HG02763 (cell line): Measurements from ENCODE around the gene ADK.
"Not testable (repeated sequence)": the region's sequence is repeated elsewhere in the genome, so short reads cannot be mapped to it uniquely, and the experiment has no call there.

ENCODE experiments used
- ATAC-seq: cut with Tn5 transposase; IDR thresholded peaks from one replicate; pipeline ENCODE4 v1.9.1; 2021; ENCODE audit warnings: mild to moderate bottlenecking, moderate library complexity; ENCODE audit not compliant: unreplicated experiment

ADK gene

DNA sequence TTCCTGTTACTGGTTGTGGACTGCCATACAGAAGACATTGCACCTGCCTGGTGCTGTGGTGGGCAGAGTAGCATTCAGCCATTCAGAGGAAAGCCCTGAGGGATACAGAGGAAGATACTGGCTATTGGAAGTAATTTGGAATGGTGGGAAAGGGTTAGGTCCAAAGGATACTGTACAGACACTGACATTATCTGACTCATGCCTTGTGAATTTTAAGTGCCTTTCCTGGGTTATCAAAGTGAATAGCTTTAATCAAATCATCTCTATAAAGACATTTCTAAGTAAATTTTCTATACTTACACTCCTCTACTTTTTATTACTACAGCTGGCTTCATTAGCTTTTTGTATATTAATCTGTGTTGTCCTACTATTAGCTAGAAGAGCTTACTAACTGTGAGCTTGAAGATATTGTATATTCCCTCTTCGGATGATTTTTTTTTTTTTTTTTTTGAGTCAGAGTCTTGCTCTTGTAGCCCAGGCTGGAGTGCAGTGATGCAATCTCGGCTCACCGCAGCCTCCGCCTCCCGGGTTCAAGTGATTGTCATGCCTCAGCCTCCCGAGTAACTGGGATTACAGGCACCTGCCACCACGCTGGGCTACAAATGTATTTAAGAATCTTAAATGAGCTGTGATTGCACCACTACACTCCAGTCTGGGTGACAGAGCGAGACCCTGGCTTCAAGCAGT lies 186.5 kb downstream of the ADK start:
- no peak for ATAC-seq

- no peak for ATAC-seq
Measured at GRCh38 chr10:74342991-74343390, 192.0 kb downstream of the ADK start.

DNA sequence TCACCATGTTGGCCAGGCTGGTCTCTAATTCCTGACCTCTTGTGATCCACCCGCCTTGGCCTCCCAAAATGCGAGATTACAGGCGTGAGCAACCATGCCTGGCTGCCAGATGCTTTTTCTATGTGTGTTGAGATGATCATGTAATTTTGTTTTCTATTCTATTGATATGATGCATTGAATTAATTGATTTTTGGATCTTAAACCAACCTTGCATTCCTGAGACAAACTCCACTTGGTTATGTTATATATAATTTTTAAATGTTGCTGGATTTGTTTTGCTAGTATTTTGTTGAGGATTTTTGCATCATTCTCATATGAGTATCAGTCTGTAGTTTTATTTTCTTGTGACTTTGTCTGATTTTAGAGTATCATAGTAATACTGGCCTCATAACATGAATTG lies 192.8 kb downstream of the ADK start:
- no peak for ATAC-seq

- no peak for ATAC-seq
Measured at GRCh38 chr10:74344306-74344705, 193.3 kb downstream of the ADK start.

DNA sequence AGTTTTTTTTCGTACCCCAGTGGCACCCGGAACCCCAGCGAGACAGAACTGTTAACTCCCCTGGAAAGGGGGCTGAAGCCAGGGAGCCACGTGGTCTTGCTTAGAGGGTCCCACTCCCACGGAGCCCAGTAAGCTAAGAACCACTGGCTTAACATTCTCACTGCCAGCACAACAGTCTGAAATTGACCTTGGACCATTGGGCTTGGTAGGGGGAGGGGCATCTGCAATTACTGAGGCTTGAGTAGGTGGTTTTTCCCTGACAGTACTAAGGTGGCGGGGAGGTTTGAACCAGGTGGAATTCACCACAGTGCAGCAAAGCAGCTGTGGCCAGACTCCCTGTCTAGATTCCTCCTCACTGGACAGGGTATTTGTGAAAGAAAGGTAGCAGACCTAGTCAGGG lies 196.5 kb downstream of the ADK start:
- ATAC-seq: no peak

DNA sequence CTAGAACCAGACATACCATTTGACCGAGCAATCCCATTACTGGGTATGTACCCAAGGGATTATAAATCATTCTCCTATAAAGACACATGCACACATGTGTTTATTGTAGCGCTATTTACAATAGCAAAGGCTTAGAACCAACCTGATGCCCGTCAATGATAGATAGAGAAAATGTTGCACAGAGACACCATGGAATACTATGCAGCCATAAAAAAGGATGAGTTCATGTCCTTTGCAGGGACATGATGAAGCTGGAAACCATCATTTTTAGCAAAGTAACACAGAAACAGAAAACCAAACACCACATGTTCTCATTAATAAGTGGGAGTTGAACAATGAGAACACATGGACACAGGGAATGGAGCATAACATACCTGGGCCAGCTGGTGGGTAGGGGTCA lies 202.0 kb downstream of the ADK start:
- ATAC-seq: not testable (repeated sequence)

DNA sequence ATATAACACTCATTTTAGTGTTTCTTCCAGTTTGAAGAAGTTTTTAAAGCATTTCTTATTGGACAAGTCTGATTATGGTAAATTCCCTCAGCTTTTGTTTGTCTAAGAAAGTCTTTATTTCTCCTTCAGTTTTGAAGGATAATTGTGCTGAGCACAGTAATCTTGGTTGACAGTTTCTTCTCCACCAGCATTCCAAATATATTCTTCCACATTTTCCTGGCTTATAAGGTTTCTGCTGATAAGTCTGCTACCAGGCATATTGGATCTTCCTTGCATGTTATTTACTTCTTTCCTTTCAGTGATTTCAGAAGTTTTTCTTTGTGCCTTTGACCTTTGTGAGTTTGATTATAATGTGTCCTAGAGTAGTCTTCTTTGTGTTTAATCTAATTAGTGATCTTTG lies 210.7 kb downstream of the ADK start:
- no peak for ATAC-seq

DNA sequence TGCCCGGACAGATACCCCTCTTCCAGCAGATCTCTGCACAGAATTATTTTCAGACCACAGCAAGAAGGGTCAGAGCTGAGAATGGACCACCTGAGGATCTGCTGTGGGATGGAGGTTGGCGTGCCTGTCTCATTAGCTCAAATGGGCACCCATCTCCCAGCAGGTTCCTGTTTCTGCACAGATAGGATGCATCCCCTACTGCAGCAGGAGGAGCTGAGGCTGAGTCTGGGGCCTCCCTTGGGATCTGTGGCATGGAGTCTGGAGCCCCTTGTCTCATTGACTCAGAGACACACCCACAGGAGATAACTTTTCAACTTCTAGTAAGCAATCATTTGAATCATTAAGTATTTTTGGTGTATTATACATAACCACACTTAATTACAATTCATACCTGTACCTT lies 212.7 kb downstream of the ADK start:
- ATAC-seq: no peak

GRCh38 chr10:74365109-74365508 lies 214.1 kb downstream of the ADK start:
- ATAC-seq: no peak

- ATAC-seq: no peak
Measured at GRCh38 chr10:74371696-74372095, 220.7 kb downstream of the ADK start.

DNA sequence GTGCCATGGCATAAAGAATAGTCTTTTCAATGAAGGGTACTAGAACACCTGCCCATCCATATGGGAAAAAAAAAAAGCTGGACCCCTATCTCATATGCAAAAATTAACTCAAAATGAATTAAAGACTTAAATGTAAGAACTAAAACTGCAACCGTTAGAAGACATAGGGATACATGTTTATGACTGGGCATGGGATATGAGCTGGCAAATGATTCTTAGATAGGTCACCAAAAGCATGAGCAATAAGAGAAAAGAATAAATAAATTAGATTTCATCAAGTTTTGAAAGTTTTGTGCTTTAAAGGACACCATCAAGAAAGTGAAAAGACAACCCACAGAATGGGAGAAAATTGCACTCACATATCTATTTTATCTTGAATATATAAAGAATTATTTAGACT lies 222.0 kb downstream of the ADK start:
- ATAC-seq: no peak

GRCh38 chr10:74377476-74377875 lies 226.5 kb downstream of the ADK start:
- ATAC-seq: no peak

DNA sequence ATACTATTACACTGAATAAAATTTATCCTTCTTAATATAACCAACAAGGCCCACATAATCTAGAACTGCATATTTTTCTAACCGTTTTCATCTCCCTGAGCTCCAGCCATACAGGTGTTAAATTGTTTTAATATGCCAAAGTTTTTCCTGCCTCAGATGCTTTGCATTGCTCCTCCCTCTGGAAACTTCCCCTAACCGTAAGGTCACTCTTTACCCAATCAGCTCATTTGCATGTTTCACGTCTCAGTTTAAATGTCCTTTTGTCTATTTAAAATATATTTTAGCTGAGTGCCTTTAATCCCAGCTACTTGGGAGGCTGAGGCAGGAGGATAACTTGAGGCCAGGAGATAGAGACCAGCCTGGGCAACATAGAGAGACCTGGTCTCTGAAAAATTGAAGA lies 228.5 kb downstream of the ADK start:
- ATAC-seq: no peak

DNA sequence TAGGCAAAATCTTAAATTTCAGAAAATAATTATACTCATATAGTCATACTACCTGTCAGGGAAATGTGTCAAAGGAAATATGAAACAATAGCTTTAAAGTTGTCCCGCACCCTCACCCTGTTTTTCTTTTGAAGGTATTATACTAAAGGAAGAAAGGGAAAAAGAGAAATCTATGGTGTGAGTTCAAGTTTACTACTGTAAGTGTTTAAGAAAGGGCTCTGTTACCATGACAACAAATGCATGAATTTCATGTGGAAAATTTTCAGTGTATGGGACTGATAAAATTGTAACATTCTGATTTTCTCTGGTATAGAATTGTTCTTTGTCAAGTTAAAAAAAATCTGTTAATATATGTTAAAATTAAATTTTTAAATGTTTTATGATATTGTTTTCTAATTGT lies 229.8 kb downstream of the ADK start:
- ATAC-seq: no peak

- no peak for ATAC-seq
Measured at GRCh38 chr10:74381291-74381853, 230.4 kb downstream of the ADK start.

GRCh38 chr10:74382663-74383062 lies 231.6 kb downstream of the ADK start:
- ATAC-seq: no peak

DNA sequence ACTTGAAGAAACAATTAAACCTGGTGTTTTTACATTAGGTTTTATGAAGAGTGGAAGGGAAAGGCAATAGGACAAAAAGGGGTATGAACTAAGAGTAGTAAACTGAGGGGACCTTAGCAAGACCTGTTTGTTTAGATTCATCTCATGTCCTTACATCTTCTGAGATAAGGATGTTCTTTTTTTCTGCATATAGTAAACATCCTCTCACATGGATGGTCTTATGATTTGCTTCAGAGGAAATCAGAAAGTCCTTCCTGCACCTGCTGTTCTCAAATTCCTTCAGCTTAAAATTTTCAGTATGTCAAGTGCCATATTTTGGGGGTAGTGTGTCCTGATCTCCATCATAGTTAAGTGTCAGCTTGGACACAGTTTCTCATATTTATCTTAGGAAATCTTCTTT lies 232.6 kb downstream of the ADK start:
- ATAC-seq: no peak

DNA sequence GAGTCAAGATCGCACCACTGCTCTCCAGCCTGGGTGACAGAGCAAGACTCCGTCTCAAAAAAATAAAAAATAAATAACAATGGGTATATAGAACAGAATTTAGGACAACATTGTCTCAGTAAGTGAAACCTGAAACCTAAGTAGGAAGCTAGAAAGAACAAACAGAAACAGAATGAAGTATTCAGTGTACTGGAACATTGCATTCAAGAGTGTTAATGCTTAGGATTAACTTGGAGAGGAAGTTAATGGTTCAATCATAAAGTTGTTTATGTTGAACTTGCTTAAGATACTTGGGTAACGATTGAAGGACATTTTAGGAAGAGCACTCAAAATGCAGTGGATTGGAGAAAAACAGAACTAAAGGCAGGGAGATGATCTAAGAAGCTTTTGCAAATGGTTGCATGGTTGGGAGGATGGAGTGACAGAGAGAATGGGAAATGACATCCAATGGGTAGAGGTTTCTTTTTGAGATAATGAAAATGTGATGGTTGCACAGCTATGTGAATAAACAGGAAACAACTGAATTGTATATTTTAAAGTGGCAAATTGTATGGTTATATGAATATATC lies 233.7 kb downstream of the ADK start:
- no peak for ATAC-seq

- ATAC-seq: no peak
Measured at GRCh38 chr10:74388801-74389200, 237.8 kb downstream of the ADK start.

DNA sequence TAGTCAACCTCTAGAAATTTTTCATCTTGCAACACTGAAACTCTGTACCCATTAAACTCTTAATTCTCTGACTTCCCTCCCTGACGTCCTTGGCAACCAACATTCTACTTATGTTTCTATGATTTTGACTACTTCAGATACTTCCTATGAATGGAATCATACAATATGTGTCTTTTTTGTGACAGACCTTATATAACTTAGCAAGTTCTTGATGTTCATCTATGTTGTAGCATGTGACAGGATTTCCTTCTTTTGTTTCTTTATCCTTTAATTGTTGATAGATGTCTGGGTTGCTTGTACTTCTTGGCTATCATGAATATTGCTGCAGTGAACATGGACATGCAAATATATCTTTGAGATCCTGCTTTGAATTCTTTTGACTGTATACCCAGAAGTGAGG lies 240.8 kb downstream of the ADK start:
- ATAC-seq: no peak

GRCh38 chr10:74394416-74394969 lies 243.5 kb downstream of the ADK start:
- ATAC-seq: no peak

DNA sequence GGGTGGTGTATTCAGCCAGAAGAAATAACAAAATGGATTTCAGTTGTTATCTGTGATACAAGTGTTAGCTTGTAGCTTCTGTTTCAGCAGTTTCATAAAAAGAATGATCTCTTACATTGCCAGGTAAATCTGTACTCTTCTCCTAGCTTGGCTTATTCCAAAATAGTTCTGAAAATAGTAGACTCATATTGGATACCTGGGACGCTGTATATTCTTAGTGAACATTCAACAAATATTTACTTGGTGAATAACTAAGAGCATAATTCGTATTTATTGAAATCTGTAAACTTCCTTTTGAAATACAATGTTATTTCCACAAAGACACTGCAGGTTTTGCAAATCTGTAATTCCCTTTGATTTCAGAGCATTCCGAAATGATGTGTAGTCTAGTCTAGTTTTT lies 249.2 kb downstream of the ADK start:
- ATAC-seq: no peak
